NCI-H1694 (cell line): ENCODE results near the gene CRYZ.
"Not testable (repeated sequence)": the region's sequence is repeated elsewhere in the genome, so short reads cannot be mapped to it uniquely, and the experiment has no call there.

Experiments
- DNase-seq: peaks from one replicate; lab custom pipeline; 2025; lab: John Stamatoyannopoulos, UW

CRYZ gene

GRCh38 chr1:74679811-74680210, 53.0 kb downstream of the CRYZ start:
- DNase-seq, result no peak

- DNase-seq, result no peak
Measured at GRCh38 chr1:74677926-74678325, 54.9 kb downstream of the CRYZ start.

DNA sequence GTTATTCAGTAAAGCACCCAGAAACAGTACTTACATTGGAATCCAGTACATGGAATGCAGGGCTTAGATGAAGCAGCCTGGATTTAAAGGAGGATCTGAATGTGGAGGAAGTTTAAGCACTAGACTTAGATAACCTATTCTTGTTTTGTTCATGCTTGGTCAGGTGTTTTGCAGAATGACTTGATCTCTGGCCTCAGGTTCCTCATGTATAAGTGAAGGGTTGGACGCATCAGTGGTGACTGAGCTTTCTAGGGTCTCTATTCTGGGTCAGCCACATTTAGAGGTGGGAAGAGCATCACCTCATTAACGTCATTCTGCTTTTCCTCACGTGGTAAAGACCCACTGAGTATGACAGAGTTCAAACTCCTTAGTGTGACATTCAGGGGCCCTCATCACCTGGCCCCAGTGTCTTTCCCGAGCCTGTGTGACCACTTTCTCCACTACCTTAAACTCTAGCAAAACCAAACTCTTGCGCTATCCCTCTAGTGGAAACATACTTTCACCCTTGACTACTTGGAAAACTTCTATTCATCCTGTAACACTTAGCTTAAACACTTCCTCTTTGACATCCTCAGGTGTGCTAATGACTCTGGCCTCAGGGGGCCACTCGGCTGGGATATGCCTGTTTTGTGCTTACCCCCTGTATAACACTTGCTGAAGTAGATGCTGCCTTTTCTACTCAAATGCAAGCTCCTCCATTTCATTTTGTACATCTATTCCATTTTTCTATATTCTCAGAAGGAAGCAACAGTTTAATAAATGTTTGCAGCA, 58.4 kb downstream of the CRYZ start:
- DNase-seq, result no peak

DNA sequence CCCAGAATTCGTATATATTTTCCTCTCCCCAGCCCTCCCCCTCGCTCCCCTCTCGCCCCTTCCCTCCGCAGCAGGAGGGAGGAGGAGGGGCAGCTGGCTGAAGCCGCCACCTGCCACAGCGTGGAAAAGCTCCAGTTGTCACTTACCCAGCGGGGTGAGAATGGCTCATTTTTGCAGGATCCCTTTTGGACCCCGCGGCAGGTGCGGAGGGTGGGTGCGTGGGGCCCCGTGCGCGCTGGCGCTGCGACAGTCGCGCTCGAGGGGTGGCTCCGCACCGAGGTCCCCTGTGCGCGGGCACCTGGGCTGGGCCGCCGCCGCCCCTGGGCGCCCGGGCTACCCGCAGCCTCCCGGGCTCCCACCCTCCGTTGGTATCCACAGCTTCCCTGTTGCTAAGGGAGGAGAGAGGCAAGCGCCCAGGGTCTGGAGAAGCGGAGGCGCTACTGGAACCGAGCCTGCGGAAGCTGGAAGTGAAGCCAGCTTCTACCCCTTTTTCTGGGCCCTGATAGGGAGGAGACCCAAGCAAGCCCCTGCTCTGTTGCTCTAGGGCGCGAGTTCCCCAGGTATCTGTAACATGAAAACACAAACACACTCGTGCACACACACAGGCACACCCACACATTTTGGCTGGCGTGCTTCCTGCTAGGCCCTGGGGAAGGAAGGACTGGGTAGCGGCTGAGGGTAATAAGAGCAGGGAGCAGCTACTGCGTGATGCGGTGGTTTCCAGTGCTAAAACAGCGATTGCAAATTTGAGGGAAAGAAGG, 59.3 kb downstream of the CRYZ start, which contains the start of gene ERICH3:
ERICH3 (minus strand) TSS at position 442 of the 761 bp plus-strand sequence; CDS start at position 169, 273 bp downstream.
- peak; percentile 43 for DNase-seq

DNA sequence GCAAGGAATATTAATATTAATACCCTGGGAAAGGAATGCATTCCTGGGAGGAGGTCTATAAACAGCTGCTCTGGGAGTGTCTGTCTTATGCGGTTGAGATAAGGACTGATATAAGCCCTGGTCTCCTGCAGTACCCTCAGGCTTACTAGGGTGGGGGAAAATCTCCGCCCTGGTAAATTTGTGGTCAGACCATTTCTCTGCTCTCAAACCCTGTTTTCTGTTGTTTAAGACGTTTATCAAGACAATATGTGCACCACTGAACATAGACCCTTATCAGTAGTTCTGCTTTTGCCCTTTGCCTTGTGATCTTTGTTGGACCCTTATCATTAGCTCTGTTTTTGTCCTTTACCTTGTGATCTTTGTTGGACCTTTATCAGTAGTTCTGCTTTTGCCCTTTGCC, 62.0 kb downstream of the CRYZ start:
- not testable (repeated sequence) for DNase-seq
